Ishikawa (cell line): Measurements from ENCODE around the gene CLUH.

ENCODE experiments used
- EGR1 ChIP-seq: IDR thresholded peaks from 2 replicates; pipeline ENCODE4 v1.6.1; 2012
- EP300 ChIP-seq: IDR thresholded peaks from 2 replicates; pipeline ENCODE4 v1.6.1; 2012; ENCODE audit warnings: borderline replicate concordance
- FOXM1 ChIP-seq: IDR thresholded peaks from 2 replicates; pipeline ENCODE4 v1.6.1; 2012; ENCODE audit warnings: low read depth, borderline replicate concordance
- MAX ChIP-seq: IDR thresholded peaks from 2 replicates; pipeline ENCODE4 v1.6.1; 2012
- NFIC ChIP-seq: IDR thresholded peaks from 2 replicates; pipeline ENCODE4 v1.6.1; 2012
- RAD21 ChIP-seq: IDR thresholded peaks from 2 replicates; pipeline ENCODE4 v1.6.1; 2012; ENCODE audit warnings: low read depth
- REST ChIP-seq: IDR thresholded peaks from 2 replicates; pipeline ENCODE4 v1.6.1; 2012; ENCODE audit warnings: low read depth, mild to moderate bottlenecking
- TEAD4 ChIP-seq: IDR thresholded peaks from 2 replicates; pipeline ENCODE4 v1.6.1; 2012
- YY1 ChIP-seq: IDR thresholded peaks from 2 replicates; pipeline ENCODE4 v1.6.1; 2012; ENCODE audit warnings: low read depth

DNA sequence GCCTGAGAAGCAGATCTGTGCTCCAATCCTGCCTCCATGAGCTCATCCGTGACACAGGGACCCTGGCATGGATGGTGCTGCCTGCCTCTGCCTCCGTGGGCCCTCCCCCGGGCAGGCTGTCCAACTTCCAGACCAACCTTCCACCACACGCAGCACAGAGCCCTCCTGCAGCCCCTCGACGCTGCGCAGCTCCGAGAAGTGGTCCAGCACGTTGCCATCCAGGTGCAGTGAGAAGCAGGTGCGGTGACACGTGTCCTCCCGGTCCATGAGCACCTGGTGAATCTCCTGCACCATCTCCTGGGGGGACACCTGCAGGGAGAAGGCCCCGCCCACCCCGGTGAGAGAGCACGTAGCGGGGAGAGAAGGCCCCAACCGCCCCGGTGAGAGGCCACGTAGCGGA lies 8.4 kb downstream of the CLUH start:
- TF ChIP-seq MAX (no peak), EGR1 (no peak), TEAD4 (no peak), RAD21 (no peak), NFIC (no peak), REST (no peak), FOXM1 (no peak), EP300 (no peak), YY1 (no peak)
